Suprapubic skin (tissue), 4 donors: ENCODE results near the gene SCOC. TPM values are rescaled to one million over a fixed set of nuclear protein-coding genes. Genes with fewer than 3 reads are reported as not detected.

Source experiments
- DNase-seq, 2 donors: peaks; one replicate each; pipeline ENCODE4 v3.0.0-alpha.2; 2019; ENCODE audit warnings: low spot score in 2 of 2
- H3K27ac ChIP-seq: fragments of 200-600 bp; sonication (generic); one replicate; pipeline ENCODE4 v1.5.1; 2019
- H3K27me3 ChIP-seq: fragments of 200-600 bp; sonication (generic); one replicate; pipeline ENCODE4 v1.5.1; 2019
- H3K36me3 ChIP-seq: fragments of 200-600 bp; sonication (generic); one replicate; pipeline ENCODE4 v1.5.1; 2019
- H3K4me1 ChIP-seq: fragments of 200-600 bp; sonication (generic); one replicate; pipeline ENCODE4 v1.5.1; 2019
- H3K4me3 ChIP-seq: fragments of 200-600 bp; sonication (generic); one replicate; pipeline ENCODE4 v1.5.1; 2019; ENCODE audit warnings: mild to moderate bottlenecking
- H3K9me3 ChIP-seq: fragments of 200-600 bp; sonication (generic); one replicate; pipeline ENCODE4 v1.5.1; 2019
- EP300 ChIP-seq: sonication (generic); formaldehyde crosslinking; IDR thresholded peaks from one replicate; pipeline ENCODE4 v1.6.1; 2017; ENCODE audit warnings: antibody characterized with exemption
- POLR2A ChIP-seq, 2 donors: fragments of 450-650 bp; IDR thresholded peaks; one replicate each; pipeline ENCODE4 v1.6.1; 2017; ENCODE audit warnings: antibody characterized with exemption in 2 of 2, mild to moderate bottlenecking in 2 of 2, moderate library complexity in 2 of 2
- POLR2AphosphoS5 ChIP-seq, 3 donors: sonication (generic); formaldehyde crosslinking; IDR thresholded peaks; one replicate each; pipeline ENCODE4 v1.6.1; 2017; ENCODE audit warnings: antibody characterized with exemption in 3 of 3
- WGBS: methylation state at CpG from one replicate; pipeline ENCODE4 v1.1.5; 2018; 5-methylcytosine and 5-hydroxymethylcytosine counted together
- total RNA-seq, 4 donors: library from RNA; depleted of rRNA; stranded (reverse); fragments of >200 nt; gene quantifications; one replicate each; pipeline ENCODE4 v1.1.0, GENCODE V29; 2016
- TF ChIP-seq, protein P1 (sequence below), 2 donors: fragments of 200-600 bp in 1 of 2; fragments of 450-650 bp in 1 of 2; sonication (generic) in 1 of 2; IDR thresholded peaks; one replicate each; pipeline ENCODE4 v1.5.1; 2016 to 2019; ENCODE audit warnings: antibody characterized with exemption in 2 of 2, mild to moderate bottlenecking in 1 of 2, moderate library complexity in 1 of 2

SCOC gene
- total RNA-seq, 4 donors from 2014 or later, result 26.9 to 42.9 (median 34.4) TPM

DNA sequence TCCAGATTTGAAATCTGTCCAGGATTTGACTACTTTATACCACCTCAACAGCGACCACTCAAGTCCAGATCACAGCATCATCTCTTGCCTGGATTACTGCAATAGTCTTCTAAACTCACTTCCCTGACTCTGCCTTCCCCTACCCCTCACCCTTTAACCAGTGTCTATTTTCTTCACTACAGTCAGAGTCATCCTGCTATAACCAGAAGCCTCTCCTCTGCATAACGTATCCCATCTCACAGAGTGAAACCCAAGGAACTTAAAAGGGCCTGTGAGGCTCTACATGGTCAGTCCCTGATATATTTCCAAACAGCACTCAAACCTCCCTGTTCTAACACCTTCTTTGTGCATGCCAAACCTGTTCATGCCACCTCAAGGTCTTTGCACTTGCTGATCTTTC, 40.7 kb upstream of the SCOC start:
- Histone ChIP-seq H3K36me3 (no peaks in the 10 kb centered on the region), H3K4me1 (no peaks in the 10 kb centered on the region), H3K27ac (no peak overlapping the region), H3K4me3 (no peak overlapping the region), H3K9me3 (no peaks in the 10 kb centered on the region), H3K27me3 (no peaks in the 10 kb centered on the region)
- WGBS, result 81% methylated on average over 2 of the region's 2 CpGs
- TF ChIP-seq POLR2AphosphoS5 (IDR thresholded peaks at IDR 0.05), result no peak
- no peak for DNase-seq

DNA sequence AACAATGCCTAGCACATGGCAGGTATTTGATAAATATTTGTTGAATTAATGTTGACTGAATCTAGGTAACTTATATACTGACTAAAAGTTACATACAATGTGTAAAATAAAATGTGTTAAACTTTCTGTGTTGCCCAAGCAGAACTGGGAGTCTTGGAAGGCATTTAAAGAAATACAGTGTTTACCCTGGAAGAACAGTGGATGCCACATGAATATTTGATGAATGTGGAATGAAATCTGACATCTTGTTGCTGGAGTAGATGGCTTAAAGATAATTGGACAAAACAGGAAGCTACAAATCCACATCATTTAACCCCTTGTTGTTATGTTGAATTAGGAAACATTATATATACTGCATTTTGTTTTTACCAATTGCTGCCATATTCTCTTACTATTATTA, 39.9 kb upstream of the SCOC start:
- no peak for DNase-seq
- no peak overlapping the region for H3K4me3 ChIP-seq
- TF ChIP-seq EP300 (no peak), POLR2A (IDR thresholded peaks at IDR 0.05) (no peak), POLR2AphosphoS5 (IDR thresholded peaks at IDR 0.05) (no peak)
- TF ChIP-seq, protein P1, sequence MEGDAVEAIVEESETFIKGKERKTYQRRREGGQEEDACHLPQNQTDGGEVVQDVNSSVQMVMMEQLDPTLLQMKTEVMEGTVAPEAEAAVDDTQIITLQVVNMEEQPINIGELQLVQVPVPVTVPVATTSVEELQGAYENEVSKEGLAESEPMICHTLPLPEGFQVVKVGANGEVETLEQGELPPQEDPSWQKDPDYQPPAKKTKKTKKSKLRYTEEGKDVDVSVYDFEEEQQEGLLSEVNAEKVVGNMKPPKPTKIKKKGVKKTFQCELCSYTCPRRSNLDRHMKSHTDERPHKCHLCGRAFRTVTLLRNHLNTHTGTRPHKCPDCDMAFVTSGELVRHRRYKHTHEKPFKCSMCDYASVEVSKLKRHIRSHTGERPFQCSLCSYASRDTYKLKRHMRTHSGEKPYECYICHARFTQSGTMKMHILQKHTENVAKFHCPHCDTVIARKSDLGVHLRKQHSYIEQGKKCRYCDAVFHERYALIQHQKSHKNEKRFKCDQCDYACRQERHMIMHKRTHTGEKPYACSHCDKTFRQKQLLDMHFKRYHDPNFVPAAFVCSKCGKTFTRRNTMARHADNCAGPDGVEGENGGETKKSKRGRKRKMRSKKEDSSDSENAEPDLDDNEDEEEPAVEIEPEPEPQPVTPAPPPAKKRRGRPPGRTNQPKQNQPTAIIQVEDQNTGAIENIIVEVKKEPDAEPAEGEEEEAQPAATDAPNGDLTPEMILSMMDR (IDR thresholded peaks at IDR 0.05), result no peak
- H3K27me3 ChIP-seq, result no peaks in the 10 kb centered on the region
- H3K9me3 ChIP-seq, result no peaks in the 10 kb centered on the region
- no peaks in the 10 kb centered on the region for H3K4me1 ChIP-seq
- no peak overlapping the region for H3K27ac ChIP-seq
- no peaks in the 10 kb centered on the region for H3K36me3 ChIP-seq

DNA sequence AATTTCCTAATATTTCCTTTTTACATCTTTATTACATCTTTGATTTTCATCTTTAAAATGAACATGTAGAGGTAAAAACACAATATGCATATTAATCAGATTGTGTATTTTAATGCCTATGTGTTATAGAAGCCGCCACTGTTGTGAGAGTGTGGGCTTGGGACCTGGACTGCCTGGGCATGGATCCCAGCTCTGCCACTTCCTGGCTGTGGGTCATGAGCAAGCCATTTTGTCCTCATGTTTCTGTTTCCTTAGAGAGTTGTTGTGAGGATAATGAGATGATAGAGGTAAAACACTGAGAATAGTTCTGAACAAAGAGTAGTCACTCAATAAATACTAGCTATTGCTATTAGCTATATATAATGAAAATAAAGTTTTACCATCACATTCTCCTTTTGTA, 38.4 kb upstream of the SCOC start:
- DNase-seq, result no peak
- H3K27me3 ChIP-seq, result no peaks in the 10 kb centered on the region
- H3K36me3 ChIP-seq, result no peaks in the 10 kb centered on the region
- 97% methylated on average over 1 of the region's 1 CpG for WGBS
- TF ChIP-seq EP300 (no peak), POLR2A (IDR thresholded peaks at IDR 0.05) (no peak), POLR2AphosphoS5 (IDR thresholded peaks at IDR 0.05) (no peak)
- TF ChIP-seq, protein P1 (IDR thresholded peaks at IDR 0.05), result no peak
- H3K4me3 ChIP-seq, result no peak overlapping the region
- H3K9me3 ChIP-seq, result no peaks in the 10 kb centered on the region
- no peaks in the 10 kb centered on the region for H3K4me1 ChIP-seq
- H3K27ac ChIP-seq, result no peak overlapping the region

DNA sequence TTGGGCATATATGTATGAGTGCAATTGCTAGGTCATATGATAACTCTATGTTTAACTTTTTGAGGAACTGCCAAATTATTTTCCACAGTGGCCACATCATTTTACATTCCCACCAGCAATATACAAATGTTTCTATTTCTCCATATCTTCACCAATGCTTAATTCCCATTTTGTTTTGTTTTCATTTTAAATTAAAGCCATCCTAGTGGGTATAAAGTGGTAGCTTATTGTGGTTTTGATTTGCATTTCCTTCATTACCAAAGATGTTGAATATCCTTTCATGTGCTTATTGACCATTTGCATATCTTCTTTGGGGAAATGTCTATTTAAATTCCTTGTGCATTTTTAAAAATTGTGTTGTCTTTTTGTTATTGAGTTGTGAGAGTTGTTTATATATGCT, 36.7 kb upstream of the SCOC start:
- Histone ChIP-seq H3K36me3 (no peaks in the 10 kb centered on the region), H3K9me3 (no peaks in the 10 kb centered on the region), H3K27me3 (no peaks in the 10 kb centered on the region), H3K4me3 (no peak overlapping the region), H3K27ac (no peak overlapping the region), H3K4me1 (no peaks in the 10 kb centered on the region)
- TF ChIP-seq POLR2AphosphoS5 (IDR thresholded peaks at IDR 0.05) (no peak), POLR2A (IDR thresholded peaks at IDR 0.05) (no peak), EP300 (no peak)
- TF ChIP-seq, protein P1 (IDR thresholded peaks at IDR 0.05), result no peak
- no peak for DNase-seq

DNA sequence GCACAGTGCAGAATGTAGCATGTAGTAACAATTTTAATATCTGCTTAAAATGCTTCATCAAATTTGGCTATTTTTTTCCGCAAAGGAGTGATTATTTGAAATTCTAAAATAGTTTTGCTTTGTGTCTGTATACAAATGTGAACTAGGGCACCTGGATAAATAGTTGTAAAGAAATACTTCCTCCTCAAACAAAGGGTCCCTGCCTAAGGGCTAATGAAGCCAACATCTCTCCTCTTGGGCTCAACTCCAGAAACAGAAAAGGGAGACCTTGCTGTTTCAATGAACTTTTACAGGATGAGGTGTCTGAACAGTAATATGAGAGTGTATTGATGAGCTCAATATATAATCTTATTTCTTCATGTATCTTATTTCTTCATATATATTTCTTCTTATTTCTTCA, 30.8 kb upstream of the SCOC start:
- Histone ChIP-seq H3K27me3 (no peaks in the 10 kb centered on the region), H3K27ac (no peak overlapping the region), H3K9me3 (no peaks in the 10 kb centered on the region), H3K36me3 (no peaks in the 10 kb centered on the region), H3K4me3 (no peak overlapping the region), H3K4me1 (peaks cover 6% of the 10 kb centered on the region)
- DNase-seq, result no peak
- 89% methylated on average over 1 of the region's 1 CpG for WGBS
- TF ChIP-seq POLR2AphosphoS5 (IDR thresholded peaks at IDR 0.05) (no peak), POLR2A (IDR thresholded peaks at IDR 0.05) (no peak), EP300 (no peak)
- TF ChIP-seq, protein P1 (IDR thresholded peaks at IDR 0.05), result no peak

DNA sequence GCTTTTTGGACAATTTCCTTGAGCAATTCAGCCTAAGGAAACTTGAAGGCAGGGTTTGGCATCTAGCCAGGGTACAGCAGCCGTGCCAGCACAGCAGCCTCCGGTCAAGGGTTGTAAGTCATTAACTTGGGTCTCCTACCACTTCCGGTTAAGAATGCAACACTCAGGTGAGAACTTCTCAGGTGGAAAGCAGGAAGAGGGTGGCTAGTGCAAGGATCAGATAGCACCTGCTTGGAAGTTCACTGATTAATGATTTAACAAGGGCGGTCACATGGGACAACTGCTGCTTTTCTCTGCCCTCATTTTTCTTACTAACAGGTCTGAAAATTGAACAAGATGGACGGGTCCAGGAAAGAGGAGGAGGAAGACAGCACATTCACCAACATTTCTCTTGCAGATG, 30.1 kb upstream of the SCOC start:
- Histone ChIP-seq H3K4me3 (no peak overlapping the region), H3K27ac (no peak overlapping the region), H3K9me3 (no peaks in the 10 kb centered on the region), H3K4me1 (peaks cover 6% of the 10 kb centered on the region), H3K27me3 (no peaks in the 10 kb centered on the region), H3K36me3 (no peaks in the 10 kb centered on the region)
- TF ChIP-seq POLR2A (IDR thresholded peaks at IDR 0.05) (no peak), EP300 (no peak), POLR2AphosphoS5 (IDR thresholded peaks at IDR 0.05) (no peak)
- TF ChIP-seq, protein P1 (IDR thresholded peaks at IDR 0.05), result no peak
- DNase-seq, result no peak
- 20% methylated on average over 5 of the region's 5 CpGs for WGBS
